ENCODE results near the gene FSTL4.

DNA sequence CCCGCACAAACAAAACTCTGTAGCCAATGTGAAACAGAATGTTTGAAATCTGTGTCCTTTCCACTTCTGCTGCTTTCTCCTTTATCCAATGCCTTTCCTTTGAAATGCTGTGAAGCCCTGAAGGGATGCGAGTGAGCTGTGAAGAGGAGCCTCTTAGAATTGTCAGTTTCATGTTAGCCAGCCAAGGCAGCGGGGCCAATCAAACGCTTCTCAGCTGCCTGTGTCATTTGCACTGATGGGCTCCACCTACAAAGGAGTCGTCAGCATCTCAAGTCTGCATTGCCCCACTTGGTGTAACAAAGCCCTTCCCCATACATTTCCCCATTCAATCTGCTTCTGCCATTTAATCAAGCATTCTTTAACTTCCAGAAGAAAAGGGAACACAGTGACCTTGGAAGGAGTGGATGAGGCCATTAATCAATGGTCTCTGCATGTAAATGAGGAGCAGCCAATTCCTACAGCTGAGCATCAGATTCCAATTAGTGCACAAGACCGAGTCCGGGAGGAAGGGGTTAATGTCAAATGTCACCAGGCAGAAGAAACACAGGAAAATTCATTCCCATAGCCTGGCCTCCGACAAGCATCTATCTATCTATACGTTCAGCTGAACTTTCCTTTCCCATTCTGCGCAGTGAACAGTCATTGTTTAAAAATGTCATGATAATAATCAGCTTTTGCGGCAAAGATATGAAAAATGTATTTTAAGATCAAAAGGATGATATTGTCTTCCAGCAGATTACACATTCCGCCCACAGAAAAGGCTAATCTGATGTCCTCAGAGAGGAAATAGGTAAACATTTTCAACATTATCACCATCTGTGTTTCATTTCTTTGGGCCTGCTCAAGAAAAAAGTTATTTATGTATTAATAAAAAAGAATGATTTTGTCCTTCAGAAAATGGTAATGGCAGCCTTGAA is 154.6 kb downstream of the FSTL4 start:
- TF ChIP-seq, protein P1, sequence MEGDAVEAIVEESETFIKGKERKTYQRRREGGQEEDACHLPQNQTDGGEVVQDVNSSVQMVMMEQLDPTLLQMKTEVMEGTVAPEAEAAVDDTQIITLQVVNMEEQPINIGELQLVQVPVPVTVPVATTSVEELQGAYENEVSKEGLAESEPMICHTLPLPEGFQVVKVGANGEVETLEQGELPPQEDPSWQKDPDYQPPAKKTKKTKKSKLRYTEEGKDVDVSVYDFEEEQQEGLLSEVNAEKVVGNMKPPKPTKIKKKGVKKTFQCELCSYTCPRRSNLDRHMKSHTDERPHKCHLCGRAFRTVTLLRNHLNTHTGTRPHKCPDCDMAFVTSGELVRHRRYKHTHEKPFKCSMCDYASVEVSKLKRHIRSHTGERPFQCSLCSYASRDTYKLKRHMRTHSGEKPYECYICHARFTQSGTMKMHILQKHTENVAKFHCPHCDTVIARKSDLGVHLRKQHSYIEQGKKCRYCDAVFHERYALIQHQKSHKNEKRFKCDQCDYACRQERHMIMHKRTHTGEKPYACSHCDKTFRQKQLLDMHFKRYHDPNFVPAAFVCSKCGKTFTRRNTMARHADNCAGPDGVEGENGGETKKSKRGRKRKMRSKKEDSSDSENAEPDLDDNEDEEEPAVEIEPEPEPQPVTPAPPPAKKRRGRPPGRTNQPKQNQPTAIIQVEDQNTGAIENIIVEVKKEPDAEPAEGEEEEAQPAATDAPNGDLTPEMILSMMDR (conservative IDR thresholded peaks at IDR 0.05; ENCODE audit: low read length), result no peak
- no peak for TF ChIP-seq EZH2phosphoT487 (IDR thresholded peaks at IDR 0.05; ENCODE audit: borderline replicate concordance, low read depth, low read length)
